ENCODE data around the gene PLEKHG4B.
"Not testable (repeated sequence)": the region's sequence is repeated elsewhere in the genome, so short reads cannot be mapped to it uniquely, and the experiment has no call there.

PLEKHG4B gene

DNA sequence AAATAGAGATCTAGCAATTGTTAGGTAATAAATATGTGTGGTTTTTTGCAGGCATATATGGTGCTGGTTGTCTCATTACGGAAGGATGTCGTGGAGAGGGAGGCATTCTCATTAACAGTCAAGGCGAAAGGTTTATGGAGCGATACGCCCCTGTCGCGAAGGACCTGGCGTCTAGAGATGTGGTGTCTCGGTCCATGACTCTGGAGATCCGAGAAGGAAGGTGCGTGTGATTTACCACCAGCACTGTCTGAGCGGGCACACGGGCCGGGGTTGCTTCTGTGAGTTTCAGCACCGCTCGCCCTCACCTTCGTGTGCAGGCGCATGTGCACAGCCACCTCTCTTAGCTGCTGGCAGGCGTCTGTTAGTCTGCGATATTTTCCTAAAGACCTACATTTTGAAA is 141.5 kb downstream of the PLEKHG4B start:
- not testable (repeated sequence) for DNase-seq

DNA sequence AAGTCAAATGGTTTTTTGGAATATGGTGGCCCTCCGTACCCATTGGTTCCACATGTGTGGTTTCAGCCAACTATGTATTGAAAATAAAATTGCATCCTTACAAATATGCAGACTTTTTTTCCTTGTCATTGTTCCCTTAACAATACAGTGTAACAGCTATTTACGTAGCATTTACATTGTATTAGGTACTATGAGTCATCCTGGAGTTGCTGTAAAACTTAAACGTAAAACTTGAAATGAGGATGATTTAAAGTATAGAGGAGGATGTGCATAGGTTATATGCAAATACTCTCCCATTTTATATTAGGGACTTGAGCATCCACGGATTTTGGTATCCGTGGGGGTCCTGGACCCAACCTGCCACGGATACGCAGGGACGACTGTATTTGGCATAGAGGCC is 142.5 kb downstream of the PLEKHG4B start:
- no peak for DNase-seq

DNA sequence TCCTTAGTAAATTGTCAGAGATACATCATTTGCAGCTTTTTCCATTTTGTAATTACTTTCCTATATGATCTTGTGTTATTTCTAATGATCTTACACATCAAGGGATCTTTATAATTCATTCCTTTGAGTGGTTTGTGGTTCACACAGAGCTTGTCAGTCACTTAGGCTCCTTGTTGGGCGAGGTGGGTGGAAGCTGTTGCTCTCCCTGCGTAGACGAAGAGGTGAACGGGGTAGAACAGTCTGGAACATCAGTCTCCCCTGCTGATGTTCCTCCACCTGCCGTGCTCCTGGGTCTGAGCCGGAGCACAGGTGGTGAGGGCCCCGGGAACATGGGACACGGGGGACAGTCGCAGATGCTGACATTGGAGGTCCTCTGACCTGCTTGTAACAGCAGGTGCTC is 143.6 kb downstream of the PLEKHG4B start:
- not testable (repeated sequence) for DNase-seq

DNA sequence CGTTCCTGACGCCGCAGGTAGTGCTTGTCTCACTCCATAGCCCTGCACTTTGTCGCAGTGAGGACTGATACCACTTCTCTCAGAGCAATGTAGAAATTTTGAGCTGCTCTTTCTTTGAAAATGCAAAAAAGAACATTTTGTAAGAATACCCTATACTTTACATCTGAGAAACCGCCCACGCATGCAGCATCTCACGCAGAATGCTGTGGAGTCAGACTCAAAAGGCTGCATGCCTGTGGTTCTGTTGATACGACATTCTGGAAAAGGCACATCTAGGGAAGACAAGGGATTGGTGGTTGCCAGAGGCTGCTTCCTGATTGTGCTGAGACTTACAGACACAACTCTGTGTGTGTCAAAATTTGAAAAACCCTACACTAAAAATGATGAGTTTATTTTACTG is 146.0 kb downstream of the PLEKHG4B start:
- not testable (repeated sequence) for DNase-seq
